Measurements from ENCODE around the gene IQCK.

DNA sequence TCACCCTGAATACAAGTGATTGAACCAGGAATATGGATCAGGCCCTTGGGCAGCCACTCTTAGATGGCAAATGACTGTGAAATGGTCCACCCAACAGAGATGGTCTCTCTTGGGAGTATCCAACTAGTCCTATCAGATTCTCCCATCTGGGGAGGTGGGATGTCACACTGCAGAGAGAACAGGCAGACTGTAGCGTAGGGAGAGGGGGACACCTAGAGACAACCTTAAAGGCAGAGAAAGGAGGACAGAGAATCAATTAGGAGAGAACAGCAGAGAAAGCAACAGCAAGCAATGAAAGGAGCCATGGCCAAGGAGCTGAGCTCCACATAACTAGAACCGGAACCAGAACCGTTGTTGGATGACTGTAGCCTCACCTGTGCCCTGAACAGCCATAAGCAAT, 37.2 kb downstream of the IQCK start:
- TF ChIP-seq CTCF (IDR thresholded peaks at IDR 0.05) (no peak), EP300 (IDR thresholded peaks at IDR 0.05) (no peak)
